Activated naive CD4-positive, alpha-beta T cell treated with Interleukin-2 at 50 U/mL for 16 hours (primary cell): ENCODE data around the gene KCNAB2.
A peak's percentile ranks its signal among the peaks of the same experiment; 100 is the strongest.

ENCODE experiments used
- DNase-seq: peaks from one replicate; pipeline ENCODE4 v3.0.0-alpha.2; 2020

The KCNAB2 gene

GRCh38 chr1:6112690-6113005 lies 67.0 kb downstream of the KCNAB2 start:
- no peak for DNase-seq

DNA sequence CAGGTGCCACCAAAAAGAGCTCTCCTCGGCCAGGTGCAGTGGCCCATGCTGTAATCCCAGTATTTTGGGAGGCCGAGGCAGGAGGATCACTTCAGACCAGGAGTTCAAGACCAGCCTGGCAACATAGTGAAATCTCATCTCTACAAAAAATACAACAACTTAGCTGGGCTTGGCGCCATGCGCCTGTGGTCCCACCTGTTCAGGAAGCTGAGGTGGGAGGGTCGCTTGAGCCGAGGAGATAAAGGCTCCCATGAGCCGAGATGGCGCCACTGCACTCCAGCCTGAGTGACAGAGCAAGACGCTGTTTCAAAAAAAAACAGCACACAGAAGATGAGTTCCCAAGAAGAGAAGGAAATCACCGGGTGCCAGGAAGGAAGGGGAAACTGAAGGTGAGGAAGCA lies 67.4 kb downstream of the KCNAB2 start:
- no peak for DNase-seq

DNA sequence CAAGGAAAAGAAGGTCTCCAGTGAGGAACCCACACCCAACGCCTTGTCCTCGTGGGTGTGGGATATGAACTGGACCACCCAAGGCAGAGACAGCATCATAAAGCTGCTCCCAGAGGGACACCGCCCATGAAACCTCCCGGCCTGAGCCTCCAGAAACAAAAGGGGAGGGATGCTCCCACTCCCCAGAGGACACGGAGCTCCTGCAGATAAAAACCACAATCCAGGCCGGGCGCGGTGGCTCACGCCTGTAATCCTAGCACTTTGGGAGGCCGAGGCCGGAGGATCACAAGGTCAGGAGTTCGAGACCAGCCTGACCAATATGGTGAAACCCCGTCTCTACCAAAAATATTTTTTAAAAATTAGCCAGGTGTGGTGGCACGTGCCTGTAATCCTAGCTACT lies 68.1 kb downstream of the KCNAB2 start:
- no peak for DNase-seq

DNA sequence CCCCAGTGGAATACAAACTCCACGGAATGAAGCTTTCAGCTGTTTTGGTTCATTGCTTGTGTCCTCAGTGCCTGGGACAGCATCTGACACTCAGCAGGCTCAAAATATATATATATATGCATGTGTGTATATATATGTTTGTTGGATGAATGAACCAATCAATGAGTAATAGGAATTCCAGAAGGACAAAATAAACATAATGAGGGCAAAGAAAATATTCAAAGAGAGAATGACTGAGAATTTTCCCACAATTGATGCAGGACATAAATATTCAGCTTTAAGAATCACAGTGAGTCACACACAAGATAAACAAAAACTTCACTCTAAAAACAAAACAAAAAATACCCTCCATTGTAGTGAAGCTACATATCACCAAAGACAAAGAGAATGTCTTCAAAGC lies 70.4 kb downstream of the KCNAB2 start:
- DNase-seq, result no peak

DNA sequence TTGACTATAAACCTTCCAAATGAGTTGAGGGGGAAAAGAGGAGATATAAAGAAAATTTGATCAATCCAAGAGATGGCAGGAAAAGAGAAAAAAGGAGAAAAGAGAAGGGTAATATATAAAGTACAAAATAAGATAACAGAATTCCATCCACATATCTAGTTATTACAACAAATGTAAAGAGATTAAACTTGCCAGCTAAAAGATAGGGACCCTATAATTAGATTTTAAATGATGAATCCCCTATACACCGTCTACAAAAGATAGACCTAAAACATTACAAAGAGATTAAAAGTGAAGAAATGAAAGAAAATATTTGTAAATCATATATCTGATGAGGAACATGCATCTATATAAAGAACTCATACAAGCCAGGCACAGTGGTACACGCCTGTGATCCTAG lies 71.4 kb downstream of the KCNAB2 start:
- DNase-seq, result no peak

DNA sequence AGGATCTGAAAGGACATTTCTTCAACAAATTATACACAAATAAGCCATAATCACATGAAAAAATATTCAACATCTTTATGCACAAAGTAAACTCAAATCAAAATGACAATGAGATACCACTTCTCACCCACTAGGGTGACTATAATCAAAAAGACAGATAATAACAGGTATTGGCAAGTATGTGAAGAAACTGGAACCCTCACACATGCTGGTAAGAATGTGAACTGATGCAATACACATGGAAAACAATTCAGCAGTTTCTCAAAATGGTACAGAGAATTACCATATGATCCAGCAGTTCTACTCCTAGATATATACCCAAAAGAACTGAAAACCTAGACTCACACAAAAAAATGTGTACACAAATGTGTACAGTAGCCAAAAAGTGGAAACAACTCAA lies 71.9 kb downstream of the KCNAB2 start:
- DNase-seq, result no peak

GRCh38 chr1:6118415-6118814 lies 72.7 kb downstream of the KCNAB2 start:
- DNase-seq, result no peak

DNA sequence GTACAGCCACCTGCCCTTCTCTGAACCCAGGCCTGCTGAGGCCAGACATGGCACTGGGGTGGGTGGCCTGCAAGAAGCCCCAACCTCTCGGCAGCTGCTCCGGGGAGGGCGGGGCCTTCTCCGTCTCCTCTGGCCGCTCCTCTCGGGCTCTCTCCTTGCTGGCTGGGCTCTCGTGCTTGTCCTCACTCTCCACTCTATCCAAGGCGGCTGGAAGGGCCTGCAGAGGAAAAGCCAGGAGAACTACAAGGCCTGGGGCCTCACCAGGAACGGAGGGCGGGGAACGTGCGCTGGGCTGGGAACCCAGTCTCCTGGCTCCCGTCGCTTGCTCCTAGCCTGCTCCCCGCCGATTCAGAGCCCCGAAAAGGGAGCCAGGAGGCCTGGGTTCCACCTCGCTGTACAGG lies 75.3 kb downstream of the KCNAB2 start:
- DNase-seq, result no peak

GRCh38 chr1:6121651-6122370 lies 76.1 kb downstream of the KCNAB2 start:
- no peak for DNase-seq

GRCh38 chr1:6123083-6123482 lies 77.4 kb downstream of the KCNAB2 start:
- no peak for DNase-seq

DNA sequence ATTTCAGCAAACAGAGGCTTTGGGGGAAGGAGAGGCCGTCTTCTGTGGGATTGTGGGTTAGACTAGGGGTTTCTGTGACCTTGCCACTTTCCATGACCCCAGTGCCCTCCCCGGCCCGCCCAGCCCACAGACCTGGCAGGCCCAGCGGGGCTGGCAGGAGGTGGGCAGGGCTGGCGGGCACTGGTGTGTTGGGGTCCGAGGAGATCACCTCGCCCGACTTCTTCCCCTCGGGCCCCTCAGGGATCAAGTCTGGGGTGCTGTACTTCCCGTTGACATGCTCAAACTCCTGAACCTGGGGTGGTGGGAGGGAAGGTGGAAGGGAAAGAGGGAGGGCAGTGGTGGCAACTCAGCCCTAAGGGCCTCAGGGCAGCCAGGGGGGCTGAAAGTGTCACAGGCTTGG lies 78.1 kb downstream of the KCNAB2 start:
- DNase-seq, result no peak

- no peak for DNase-seq
These were observed 78.7 kb downstream of the KCNAB2 start for GRCh38 chr1:6124341-6124740.

- DNase-seq, result no peak
These were observed 79.2 kb downstream of the KCNAB2 start for GRCh38 chr1:6124746-6125365.

- DNase-seq, result no peak
These were observed 79.7 kb downstream of the KCNAB2 start for GRCh38 chr1:6125366-6125765.

- no peak for DNase-seq
These were observed 80.3 kb downstream of the KCNAB2 start for GRCh38 chr1:6126028-6126427.

GRCh38 chr1:6126521-6127067 lies 80.9 kb downstream of the KCNAB2 start:
- DNase-seq, result no peak

DNA sequence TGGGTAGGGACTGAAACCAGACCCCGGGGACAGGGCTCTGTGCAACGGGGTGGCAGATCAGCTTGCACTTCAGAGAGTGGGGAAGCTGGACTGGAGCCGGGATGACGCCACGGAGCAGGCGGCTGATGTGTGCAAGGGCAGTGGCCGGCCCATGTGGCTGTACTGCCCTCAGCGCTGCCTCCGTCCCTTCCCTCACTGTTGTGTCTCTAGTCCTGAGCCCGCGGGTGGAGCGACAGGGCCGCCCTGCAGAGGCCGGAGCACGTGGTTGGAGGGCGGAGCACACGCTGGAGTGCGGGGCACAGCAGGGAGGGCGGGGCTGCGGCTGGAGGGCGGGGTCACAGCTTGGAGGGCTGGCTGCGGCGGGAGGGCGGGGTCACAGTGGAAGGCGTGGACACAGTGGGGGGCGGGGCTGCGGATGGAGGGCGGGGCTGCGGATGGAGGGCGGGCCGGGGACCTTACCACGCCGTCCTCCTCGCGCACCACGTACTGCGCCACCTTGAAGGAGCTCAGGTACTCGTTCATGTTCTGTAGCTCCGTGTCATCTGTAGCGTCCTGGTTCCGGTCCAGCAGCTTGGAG lies 82.0 kb downstream of the KCNAB2 start:
- DNase-seq, result peak; percentile 69

DNA sequence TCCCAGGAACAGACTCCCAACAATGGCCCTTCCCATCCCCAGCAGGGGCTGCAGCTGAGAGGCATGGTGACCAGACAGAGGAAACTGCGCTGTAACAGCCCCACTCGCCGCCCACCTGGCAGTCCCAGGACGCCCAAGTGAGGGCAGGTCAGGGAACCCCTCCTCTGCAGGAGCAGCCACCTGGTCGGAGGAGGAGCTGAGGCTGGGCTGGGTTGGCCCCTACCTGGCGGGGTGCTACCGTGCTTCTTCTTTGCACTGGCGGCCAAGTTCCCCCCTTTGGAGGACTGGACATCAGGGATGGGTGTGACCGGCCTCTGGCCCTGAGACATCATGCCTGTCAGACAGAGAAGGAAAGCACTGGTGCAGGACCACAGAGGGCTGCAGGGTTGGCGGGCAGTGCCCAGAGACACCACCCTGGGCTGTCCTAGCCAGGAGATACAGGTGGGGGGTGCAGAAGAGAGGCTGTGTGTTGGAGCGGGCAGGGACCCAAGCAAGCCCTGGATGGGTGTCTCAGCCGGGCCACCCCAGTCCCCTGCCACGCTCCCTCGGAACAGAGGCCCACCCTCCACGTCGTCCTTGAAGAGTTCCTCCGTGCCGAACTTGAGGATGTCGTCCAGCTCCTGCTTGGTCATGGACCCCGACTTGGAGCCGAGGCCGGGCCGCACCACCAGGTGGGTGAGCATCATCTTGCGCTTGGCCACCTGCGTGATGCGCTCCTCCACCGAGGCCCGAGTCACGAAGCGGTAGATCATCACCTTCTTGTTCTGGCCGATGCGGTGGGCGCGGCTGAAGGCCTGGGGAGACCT lies 82.8 kb downstream of the KCNAB2 start:
- DNase-seq, result no peak

- no peak for DNase-seq
These were observed 83.6 kb downstream of the KCNAB2 start for GRCh38 chr1:6129313-6129712.

GRCh38 chr1:6130036-6130435 lies 84.3 kb downstream of the KCNAB2 start:
- DNase-seq, result no peak

DNA sequence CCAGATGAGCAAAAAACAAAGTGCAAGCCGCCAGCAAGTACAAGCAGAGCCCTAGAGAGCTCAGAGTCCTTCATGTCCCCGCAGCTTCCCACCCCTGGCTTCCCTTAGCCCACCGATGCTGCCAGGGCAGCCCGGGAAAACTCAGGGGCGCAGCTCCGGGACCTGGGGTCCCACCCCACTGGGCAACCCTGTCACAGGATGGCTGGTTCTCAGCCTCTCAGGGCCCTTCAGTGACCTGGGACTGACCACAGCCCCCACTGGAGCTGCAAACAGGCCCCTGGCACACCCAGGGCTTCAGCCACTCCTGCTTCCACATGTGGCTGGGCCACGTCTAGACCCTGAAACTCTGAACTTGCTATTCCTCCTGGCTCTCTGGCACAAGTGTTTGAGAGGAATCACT lies 84.9 kb downstream of the KCNAB2 start:
- DNase-seq, result no peak

- no peak for DNase-seq
These were observed 85.9 kb downstream of the KCNAB2 start for GRCh38 chr1:6131561-6131960.

DNA sequence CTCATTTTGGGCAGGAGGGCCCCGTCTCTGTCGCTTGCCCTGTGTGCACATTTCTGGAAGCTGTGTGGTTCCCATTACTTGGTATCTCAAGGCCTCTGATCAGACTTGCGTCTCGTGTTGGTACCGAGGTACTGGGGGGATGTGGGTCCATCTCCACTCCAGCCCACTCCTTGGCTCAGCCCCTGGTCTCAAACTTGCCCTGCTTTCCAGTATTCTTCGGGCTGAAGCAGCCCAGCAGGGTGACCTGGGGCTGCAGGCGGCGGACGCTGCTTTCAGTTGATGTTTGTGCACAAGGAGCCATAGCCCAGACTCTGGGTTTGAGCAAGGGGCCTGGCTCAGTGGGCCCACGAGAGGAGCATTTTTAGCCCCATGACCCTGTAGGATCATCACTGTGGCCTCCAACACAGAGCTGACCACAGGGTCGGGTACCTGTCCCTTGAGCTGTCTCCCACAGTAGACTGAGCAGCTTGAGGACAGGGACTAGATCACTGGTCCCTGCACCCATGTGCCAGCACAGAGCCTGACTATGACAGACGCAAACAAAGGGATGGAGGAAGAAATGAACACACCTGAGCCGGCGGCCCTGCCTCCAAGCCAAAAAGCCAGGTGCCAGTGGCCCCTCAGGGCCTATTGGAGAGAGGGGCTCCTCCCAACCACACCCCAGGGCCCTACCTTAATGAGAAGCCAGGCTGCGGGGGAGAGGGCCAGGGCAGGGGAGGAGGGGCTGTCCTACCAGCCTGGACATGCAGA lies 87.6 kb downstream of the KCNAB2 start:
- no peak for DNase-seq
